Mesenchymal stem cell (in vitro differentiated cells and primary cell): ENCODE results near the gene ACTR6.

Source experiments
- DNase-seq: peaks from one replicate; pipeline ENCODE4 v3.0.0-alpha.2; 2013
- H2AFZ ChIP-seq: one replicate; pipeline ENCODE4 v1.6.1; 2013; ENCODE audit warnings: low read depth, mild to moderate bottlenecking, control low read depth, inconsistent platforms, low read length, moderate library complexity
- H2AK5ac ChIP-seq: 2 replicates; pipeline ENCODE4 v1.6.1; 2013; ENCODE audit warnings: low read length, moderate library complexity, mild to moderate bottlenecking, inconsistent platforms; ENCODE audit not compliant: severe bottlenecking
- H2BK120ac ChIP-seq: one replicate; pipeline ENCODE4 v1.6.1; 2013; ENCODE audit warnings: low read depth, mild to moderate bottlenecking, inconsistent platforms, low read length, moderate library complexity
- H2BK12ac ChIP-seq, 2 experiments: one replicate each; pipeline ENCODE4 v1.6.1; 2013; ENCODE audit warnings: inconsistent platforms in 2 of 2, low read length in 2 of 2, mild to moderate bottlenecking in 2 of 2, moderate library complexity in 2 of 2, control low read depth in 1 of 2
- H2BK15ac ChIP-seq: one replicate; pipeline ENCODE4 v1.6.1; 2013; ENCODE audit warnings: mild to moderate bottlenecking, low read depth, inconsistent platforms; ENCODE audit not compliant: poor library complexity, severe bottlenecking
- H2BK5ac ChIP-seq: 2 replicates; pipeline ENCODE4 v1.6.1; 2013; ENCODE audit warnings: low read depth, mild to moderate bottlenecking, low read length, control low read depth, inconsistent platforms; ENCODE audit not compliant: poor library complexity, severe bottlenecking
- H3K14ac ChIP-seq, 2 experiments: one replicate each; pipeline ENCODE4 v1.6.1; 2013; ENCODE audit warnings: inconsistent platforms in 2 of 2, low read length in 2 of 2, control low read depth in 1 of 2, mild to moderate bottlenecking in 1 of 2, moderate library complexity in 1 of 2
- H3K18ac ChIP-seq, 2 experiments: one replicate each; pipeline ENCODE4 v1.6.1; 2013; ENCODE audit warnings: inconsistent platforms in 2 of 2, low read length in 2 of 2, control low read depth in 1 of 2, low read depth in 1 of 2, mild to moderate bottlenecking in 1 of 2
- H3K23ac ChIP-seq, 2 experiments: one replicate each; pipeline ENCODE4 v1.6.1; 2013; ENCODE audit warnings: inconsistent platforms in 2 of 2, low read length in 2 of 2, mild to moderate bottlenecking in 2 of 2, moderate library complexity in 2 of 2, control low read depth in 1 of 2
- H3K27ac ChIP-seq: 2 replicates; pipeline ENCODE4 v1.5.1; 2013; ENCODE audit warnings: mild to moderate bottlenecking, moderate library complexity, low read length, control low read depth, inconsistent platforms; ENCODE audit not compliant: poor library complexity, severe bottlenecking
- H3K27me3 ChIP-seq, 2 experiments: 2 replicates each; pipeline versions ENCODE4 v1.6.1 to v1.7.0; 2013; ENCODE audit warnings: low read length in 2 of 2, mild to moderate bottlenecking in 2 of 2, moderate library complexity in 2 of 2, control low read depth in 1 of 2, inconsistent platforms in 1 of 2; ENCODE audit not compliant: control insufficient read depth in 1 of 2, insufficient read depth in 1 of 2
- H3K36me3 ChIP-seq, 2 experiments: 2 replicates each; pipeline versions ENCODE4 v1.6.1 to v1.7.0; 2013; ENCODE audit warnings: low read length in 2 of 2, control low read depth in 1 of 2, inconsistent platforms in 1 of 2, low read depth in 1 of 2, mild to moderate bottlenecking in 1 of 2; ENCODE audit not compliant: insufficient read depth in 2 of 2, control insufficient read depth in 1 of 2
- H3K4ac ChIP-seq, 2 experiments: one replicate each; pipeline ENCODE4 v1.6.1; 2013; ENCODE audit warnings: inconsistent platforms in 2 of 2, low read length in 2 of 2, mild to moderate bottlenecking in 2 of 2, moderate library complexity in 2 of 2, control low read depth in 1 of 2, low read depth in 1 of 2
- H3K4me1 ChIP-seq: 2 replicates; pipeline ENCODE4 v1.6.1; 2013; ENCODE audit warnings: low read depth, low read length, control low read depth; ENCODE audit not compliant: control insufficient read depth, insufficient read depth
- H3K4me2 ChIP-seq: 2 replicates; pipeline ENCODE4 v1.6.1; 2013; ENCODE audit warnings: low read length, mild to moderate bottlenecking, inconsistent platforms; ENCODE audit not compliant: poor library complexity, severe bottlenecking
- H3K4me3 ChIP-seq, 2 experiments: 2 replicates each; pipeline versions ENCODE4 v1.5.1 to v1.7.0; 2013; ENCODE audit warnings: low read length in 2 of 2, mild to moderate bottlenecking in 2 of 2, control low read depth in 1 of 2, low read depth in 1 of 2; ENCODE audit not compliant: insufficient read depth in 1 of 2
- H3K79me1 ChIP-seq: replicated peaks from 2 replicates; pipeline ENCODE4 v1.6.1; 2013; ENCODE audit warnings: mild to moderate bottlenecking, control low read depth, low read length, inconsistent platforms; ENCODE audit not compliant: poor library complexity, severe bottlenecking
- H3K9ac ChIP-seq: 2 replicates; pipeline ENCODE4 v1.7.0; 2013; ENCODE audit warnings: mild to moderate bottlenecking, low read length, moderate library complexity
- H3K9me3 ChIP-seq: 2 replicates; pipeline ENCODE4 v1.7.0; 2013; ENCODE audit warnings: mild to moderate bottlenecking, low read length; ENCODE audit not compliant: control insufficient read depth
- H4K8ac ChIP-seq: one replicate; pipeline ENCODE4 v1.6.1; 2013; ENCODE audit warnings: inconsistent platforms, mild to moderate bottlenecking, low read length, moderate library complexity
- H4K91ac ChIP-seq: one replicate; pipeline ENCODE4 v1.6.1; 2013; ENCODE audit warnings: mild to moderate bottlenecking, low read length, inconsistent platforms
- WGBS: methylation state at CpG from one replicate; pipeline ENCODE4 v1.1.7; 2013; ENCODE audit warnings: mixed read lengths; 5-methylcytosine and 5-hydroxymethylcytosine counted together

The ACTR6 gene

GRCh38 chr12:100184549-100185145 lies 16.0 kb upstream of the ACTR6 start:
- H3K14ac ChIP-seq, result no peak overlapping the region
- H2BK12ac ChIP-seq, result no peak overlapping the region
- no peaks in the 10 kb centered on the region for H3K9me3 ChIP-seq
- H3K79me1 ChIP-seq, result no peaks in the 10 kb centered on the region
- H2AK5ac ChIP-seq, result no peak overlapping the region
- H4K8ac ChIP-seq, result no peak overlapping the region
- 96% methylated on average over 7 of the region's 8 CpGs for WGBS
- no peak overlapping the region for H3K4me3 ChIP-seq
- H3K27ac ChIP-seq, result no peak overlapping the region
- no peak overlapping the region for H3K23ac ChIP-seq
- H2AFZ ChIP-seq, result no peak overlapping the region
- no peak overlapping the region for H4K91ac ChIP-seq
- H3K4ac ChIP-seq, result no peak overlapping the region
- no peak overlapping the region for H3K4me2 ChIP-seq
- no peak overlapping the region for H2BK15ac ChIP-seq
- DNase-seq, result no peak
- H2BK120ac ChIP-seq, result no peak overlapping the region
- no peaks in the 10 kb centered on the region for H3K36me3 ChIP-seq
- no peak overlapping the region for H3K9ac ChIP-seq
- no peak overlapping the region for H2BK5ac ChIP-seq
- no peak overlapping the region for H3K18ac ChIP-seq
- no peaks in the 10 kb centered on the region for H3K27me3 ChIP-seq
- no peaks in the 10 kb centered on the region for H3K4me1 ChIP-seq

GRCh38 chr12:100185361-100185894 lies 15.2 kb upstream of the ACTR6 start:
- no peak overlapping the region for H4K91ac ChIP-seq
- 100% methylated on average over 5 of the region's 5 CpGs for WGBS
- no peaks in the 10 kb centered on the region for H3K27me3 ChIP-seq
- H2BK15ac ChIP-seq, result no peak overlapping the region
- H2BK12ac ChIP-seq, result no peak overlapping the region
- no peak overlapping the region for H2BK120ac ChIP-seq
- H2AFZ ChIP-seq, result no peak overlapping the region
- H4K8ac ChIP-seq, result no peak overlapping the region
- H2BK5ac ChIP-seq, result no peak overlapping the region
- no peaks in the 10 kb centered on the region for H3K9me3 ChIP-seq
- H3K4me2 ChIP-seq, result no peak overlapping the region
- H3K9ac ChIP-seq, result peak overlapping the region; percentile 60
- H2AK5ac ChIP-seq, result no peak overlapping the region
- no peak for DNase-seq
- H3K27ac ChIP-seq, result no peak overlapping the region
- no peak overlapping the region for H3K14ac ChIP-seq
- H3K79me1 ChIP-seq, result no peaks in the 10 kb centered on the region
- peak overlapping the region in 1 of 2 experiments; percentile 62 for H3K4me3 ChIP-seq
- no peak overlapping the region for H3K23ac ChIP-seq
- no peak overlapping the region for H3K18ac ChIP-seq
- no peaks in the 10 kb centered on the region for H3K36me3 ChIP-seq
- no peaks in the 10 kb centered on the region for H3K4me1 ChIP-seq
- no peak overlapping the region for H3K4ac ChIP-seq

GRCh38 chr12:100186071-100186470 lies 14.5 kb upstream of the ACTR6 start:
- no peaks in the 10 kb centered on the region for H3K4me1 ChIP-seq
- H3K9me3 ChIP-seq, result no peaks in the 10 kb centered on the region
- no peak overlapping the region for H3K27ac ChIP-seq
- peak overlapping the region in 1 of 2 experiments; percentile 62 for H3K4me3 ChIP-seq
- no peak overlapping the region for H2BK12ac ChIP-seq
- H3K27me3 ChIP-seq, result no peaks in the 10 kb centered on the region
- H3K14ac ChIP-seq, result no peak overlapping the region
- no peak overlapping the region for H3K23ac ChIP-seq
- no peak overlapping the region for H3K4ac ChIP-seq
- H3K36me3 ChIP-seq, result no peaks in the 10 kb centered on the region
- H2BK120ac ChIP-seq, result no peak overlapping the region
- WGBS, result 96% methylated on average over 3 of the region's 6 CpGs
- H3K9ac ChIP-seq, result peak overlapping the region; percentile 60
- H3K18ac ChIP-seq, result no peak overlapping the region
- H2BK5ac ChIP-seq, result no peak overlapping the region
- no peak overlapping the region for H3K4me2 ChIP-seq
- H3K79me1 ChIP-seq, result no peaks in the 10 kb centered on the region
- no peak for DNase-seq
- no peak overlapping the region for H4K91ac ChIP-seq
- no peak overlapping the region for H2BK15ac ChIP-seq
- no peak overlapping the region for H2AK5ac ChIP-seq
- no peak overlapping the region for H2AFZ ChIP-seq
- no peak overlapping the region for H4K8ac ChIP-seq

GRCh38 chr12:100187068-100187467 lies 13.5 kb upstream of the ACTR6 start:
- H3K23ac ChIP-seq, result no peak overlapping the region
- H2BK15ac ChIP-seq, result no peak overlapping the region
- H3K27ac ChIP-seq, result no peak overlapping the region
- no peak overlapping the region for H3K9ac ChIP-seq
- H2BK12ac ChIP-seq, result no peak overlapping the region
- no peak for DNase-seq
- no peak overlapping the region for H2AK5ac ChIP-seq
- no peaks in the 10 kb centered on the region for H3K27me3 ChIP-seq
- H3K79me1 ChIP-seq, result no peaks in the 10 kb centered on the region
- no peak overlapping the region for H3K4me2 ChIP-seq
- WGBS, result 90% methylated on average over 4 of the region's 5 CpGs
- no peak overlapping the region for H3K4me3 ChIP-seq
- H4K8ac ChIP-seq, result no peak overlapping the region
- H3K18ac ChIP-seq, result no peak overlapping the region
- H3K4ac ChIP-seq, result no peak overlapping the region
- H3K36me3 ChIP-seq, result no peaks in the 10 kb centered on the region
- no peak overlapping the region for H4K91ac ChIP-seq
- H2BK120ac ChIP-seq, result no peak overlapping the region
- H2BK5ac ChIP-seq, result no peak overlapping the region
- H3K14ac ChIP-seq, result no peak overlapping the region
- H3K9me3 ChIP-seq, result no peaks in the 10 kb centered on the region
- no peaks in the 10 kb centered on the region for H3K4me1 ChIP-seq
- no peak overlapping the region for H2AFZ ChIP-seq
